Mesendoderm (in vitro differentiated cells): Measurements from ENCODE around the gene CCL8.

Experiments used
- DNase-seq: peaks from one replicate; pipeline ENCODE4 v3.0.0; 2013
- H2AK5ac ChIP-seq: 2 replicates; pipeline ENCODE4 v1.6.1; 2013; ENCODE audit warnings: low read length, inconsistent platforms
- H2BK120ac ChIP-seq: 2 replicates; pipeline ENCODE4 v1.6.1; 2013; ENCODE audit warnings: low read depth, mild to moderate bottlenecking, low read length, moderate library complexity, mixed read lengths
- H2BK15ac ChIP-seq: replicated peaks from 2 replicates; pipeline ENCODE4 v1.6.1; 2013; ENCODE audit warnings: low read depth, mild to moderate bottlenecking, moderate library complexity
- H2BK5ac ChIP-seq: 2 replicates; pipeline ENCODE4 v1.6.1; 2013; ENCODE audit warnings: low read length, inconsistent platforms
- H3K18ac ChIP-seq: 2 replicates; pipeline ENCODE4 v1.6.1; 2013; ENCODE audit warnings: mild to moderate bottlenecking, low read length, mixed read lengths
- H3K23ac ChIP-seq: one replicate; pipeline ENCODE4 v1.6.1; 2013; ENCODE audit warnings: low read length
- H3K27ac ChIP-seq: 2 replicates; pipeline ENCODE4 v1.5.1; 2013; ENCODE audit warnings: low read depth, mild to moderate bottlenecking, inconsistent platforms, low read length, moderate library complexity
- H3K27me3 ChIP-seq: 2 replicates; pipeline ENCODE4 v1.6.1; 2013; ENCODE audit warnings: low read length, control low read depth, mild to moderate bottlenecking, inconsistent platforms; ENCODE audit not compliant: insufficient read depth, poor library complexity
- H3K36me3 ChIP-seq: 2 replicates; pipeline ENCODE4 v1.6.1; 2013; ENCODE audit warnings: low read length, inconsistent platforms; ENCODE audit not compliant: control insufficient read depth, insufficient read depth
- H3K4ac ChIP-seq: one replicate; pipeline ENCODE4 v1.6.1; 2013; ENCODE audit warnings: low read depth, mild to moderate bottlenecking, low read length, moderate library complexity
- H3K4me1 ChIP-seq: 2 replicates; pipeline ENCODE4 v1.6.1; 2013; ENCODE audit warnings: low read depth, low read length, inconsistent platforms; ENCODE audit not compliant: control insufficient read depth
- H3K4me2 ChIP-seq: 2 replicates; pipeline ENCODE4 v1.6.1; 2013; ENCODE audit warnings: low read length
- H3K4me3 ChIP-seq: 2 replicates; pipeline ENCODE4 v1.5.1; 2013; ENCODE audit warnings: mild to moderate bottlenecking, low read length
- H3K56ac ChIP-seq: one replicate; pipeline ENCODE4 v1.6.1; 2013; ENCODE audit warnings: low read length
- H3K79me1 ChIP-seq: 2 replicates; pipeline ENCODE4 v1.6.1; 2013; ENCODE audit warnings: low read length, inconsistent platforms
- H3K79me2 ChIP-seq: 2 replicates; pipeline ENCODE4 v1.6.1; 2013; ENCODE audit warnings: mild to moderate bottlenecking, low read length; ENCODE audit not compliant: control insufficient read depth, insufficient read depth
- H3K9ac ChIP-seq: 2 replicates; pipeline ENCODE4 v1.6.1; 2013; ENCODE audit warnings: low read length, inconsistent platforms
- H4K5ac ChIP-seq: one replicate; pipeline ENCODE4 v1.6.1; 2013; ENCODE audit warnings: low read length
- H4K8ac ChIP-seq: one replicate; pipeline ENCODE4 v1.6.1; 2013; ENCODE audit warnings: low read depth, mild to moderate bottlenecking, control low read depth, low read length, moderate library complexity
- WGBS: extraction: QIAGEN DNeasy Blood & Tissue Kit; methylation state at CpG from one replicate; pipeline ENCODE4 v1.1.7; 2013; ENCODE audit warnings: low lambda C conversion rate, missing lambda C conversion rate; ENCODE audit not compliant: insufficient coverage; ENCODE audit errors: extremely low coverage; 5-methylcytosine and 5-hydroxymethylcytosine counted together

The CCL8 gene

GRCh38 chr17:34363183-34363661, 44.0 kb downstream of the CCL8 start, which contains the start of gene CCL1:
TSS of gene CCL1 (minus strand) at chr17:34363233. CDS start at chr17:34363161, 72 bp downstream.
- H4K5ac ChIP-seq, result no peak within 1 kb of the TSS
- no peak within 1 kb of the TSS for H3K18ac ChIP-seq
- H3K4ac ChIP-seq, result no peak within 1 kb of the TSS
- no CpG with 5 or more reads among the region's 5 CpGs for WGBS
- H3K27me3 ChIP-seq, result no peaks in the 10 kb centered on the region
- DNase-seq, result no peak
- no peaks in the 10 kb centered on the region for H3K79me1 ChIP-seq
- no peak within 1 kb of the TSS for H3K4me3 ChIP-seq
- no peak within 1 kb of the TSS for H3K23ac ChIP-seq
- H3K36me3 ChIP-seq, result no peaks in the 10 kb centered on the region
- H2AK5ac ChIP-seq, result no peak within 1 kb of the TSS
- no peak within 1 kb of the TSS for H4K8ac ChIP-seq
- no peaks in the 10 kb centered on the region for H3K79me2 ChIP-seq
- no peak within 1 kb of the TSS for H2BK120ac ChIP-seq
- H2BK15ac ChIP-seq, result no peak within 1 kb of the TSS
- H3K4me1 ChIP-seq, result peaks cover 2% of the 10 kb centered on the region
- H2BK5ac ChIP-seq, result no peak within 1 kb of the TSS
- H3K27ac ChIP-seq, result no peak within 1 kb of the TSS
- no peak within 1 kb of the TSS for H3K56ac ChIP-seq
- no peak within 1 kb of the TSS for H3K9ac ChIP-seq
- H3K4me2 ChIP-seq, result no peak within 1 kb of the TSS

- no peak for DNase-seq
- no peak overlapping the region for H4K5ac ChIP-seq
- no peaks in the 10 kb centered on the region for H3K27me3 ChIP-seq
- H3K4me2 ChIP-seq, result no peak overlapping the region
- no peaks in the 10 kb centered on the region for H3K79me1 ChIP-seq
- no peak overlapping the region for H2BK15ac ChIP-seq
- no peak overlapping the region for H2BK120ac ChIP-seq
- H3K4ac ChIP-seq, result no peak overlapping the region
- no peak overlapping the region for H4K8ac ChIP-seq
- H3K56ac ChIP-seq, result no peak overlapping the region
- H2AK5ac ChIP-seq, result no peak overlapping the region
- peaks cover 2% of the 10 kb centered on the region for H3K4me1 ChIP-seq
- no peak overlapping the region for H3K4me3 ChIP-seq
- H3K18ac ChIP-seq, result no peak overlapping the region
- no peak overlapping the region for H2BK5ac ChIP-seq
- no peaks in the 10 kb centered on the region for H3K36me3 ChIP-seq
- WGBS, result no CpG with 5 or more reads among the region's 2 CpGs
- H3K79me2 ChIP-seq, result no peaks in the 10 kb centered on the region
- no peak overlapping the region for H3K27ac ChIP-seq
- no peak overlapping the region for H3K9ac ChIP-seq
- H3K23ac ChIP-seq, result no peak overlapping the region
Observed at GRCh38 chr17:34364751-34365150, 45.5 kb downstream of the CCL8 start.

- no peaks in the 10 kb centered on the region for H3K79me1 ChIP-seq
- no peak for DNase-seq
- no peak overlapping the region for H2BK15ac ChIP-seq
- no CpG with 5 or more reads among the region's 2 CpGs for WGBS
- no peaks in the 10 kb centered on the region for H3K27me3 ChIP-seq
- H3K4me3 ChIP-seq, result no peak overlapping the region
- peaks cover 2% of the 10 kb centered on the region for H3K4me1 ChIP-seq
- no peak overlapping the region for H2BK120ac ChIP-seq
- H2BK5ac ChIP-seq, result no peak overlapping the region
- H2AK5ac ChIP-seq, result no peak overlapping the region
- no peak overlapping the region for H3K23ac ChIP-seq
- no peak overlapping the region for H4K8ac ChIP-seq
- H3K4ac ChIP-seq, result no peak overlapping the region
- H3K56ac ChIP-seq, result no peak overlapping the region
- no peak overlapping the region for H4K5ac ChIP-seq
- no peak overlapping the region for H3K9ac ChIP-seq
- H3K18ac ChIP-seq, result no peak overlapping the region
- no peak overlapping the region for H3K4me2 ChIP-seq
- H3K27ac ChIP-seq, result no peak overlapping the region
- H3K36me3 ChIP-seq, result no peaks in the 10 kb centered on the region
- H3K79me2 ChIP-seq, result no peaks in the 10 kb centered on the region
Observed at GRCh38 chr17:34365340-34365739, 46.1 kb downstream of the CCL8 start.

DNA sequence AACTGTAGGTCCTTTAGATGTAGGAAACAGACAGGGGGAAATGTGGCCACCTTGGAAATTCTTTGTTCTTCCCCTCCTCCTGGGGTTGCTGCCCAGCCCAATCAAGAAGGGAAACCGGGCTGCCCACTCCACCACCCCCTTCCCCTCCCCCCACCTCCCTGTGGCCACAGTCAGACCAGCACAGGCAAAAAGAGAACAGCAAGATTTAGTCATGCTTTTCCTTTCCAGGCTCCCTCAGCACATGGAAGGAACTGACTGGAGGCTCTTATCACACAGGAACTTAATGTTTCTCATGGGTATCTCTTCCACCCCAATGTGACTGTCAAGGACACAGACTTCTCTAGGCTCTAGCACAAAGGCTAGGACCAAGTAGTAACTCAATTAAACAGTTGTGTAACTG, 46.8 kb downstream of the CCL8 start:
- Histone ChIP-seq H2AK5ac (no peak overlapping the region), H4K8ac (no peak overlapping the region), H2BK15ac (no peak overlapping the region), H3K27me3 (no peaks in the 10 kb centered on the region), H3K9ac (no peak overlapping the region), H4K5ac (no peak overlapping the region), H3K23ac (no peak overlapping the region), H3K56ac (no peak overlapping the region), H3K4me2 (no peak overlapping the region), H2BK120ac (no peak overlapping the region), H3K27ac (no peak overlapping the region), H3K4me3 (no peak overlapping the region), H3K4me1 (peaks cover 2% of the 10 kb centered on the region), H3K4ac (no peak overlapping the region), H3K36me3 (no peaks in the 10 kb centered on the region), H3K18ac (no peak overlapping the region), H2BK5ac (no peak overlapping the region), H3K79me2 (no peaks in the 10 kb centered on the region), H3K79me1 (no peaks in the 10 kb centered on the region)
- WGBS, result no CpG with 5 or more reads among the region's 1 CpG
- no peak for DNase-seq

- Histone ChIP-seq H3K23ac (no peak overlapping the region), H3K56ac (no peak overlapping the region), H3K4me3 (no peak overlapping the region), H2AK5ac (no peak overlapping the region), H2BK15ac (no peak overlapping the region), H3K4ac (no peak overlapping the region), H3K27ac (no peak overlapping the region), H3K27me3 (no peaks in the 10 kb centered on the region), H4K8ac (no peak overlapping the region), H2BK5ac (no peak overlapping the region), H2BK120ac (no peak overlapping the region), H3K4me2 (no peak overlapping the region), H4K5ac (no peak overlapping the region), H3K79me2 (no peaks in the 10 kb centered on the region), H3K18ac (no peak overlapping the region), H3K36me3 (no peaks in the 10 kb centered on the region), H3K79me1 (no peaks in the 10 kb centered on the region), H3K4me1 (peaks cover 2% of the 10 kb centered on the region), H3K9ac (no peak overlapping the region)
- no CpG with 5 or more reads among the region's 4 CpGs for WGBS
- no peak for DNase-seq
Observed at GRCh38 chr17:34366529-34367107, 47.4 kb downstream of the CCL8 start.
